SK-N-SH (cell line): ENCODE measurements around the gene THUMPD2.

Experiments used
- CTCF ChIP-seq: fragments of 200-600 bp; sonication (generic); IDR thresholded peaks from 2 replicates; pipeline ENCODE4 v1.6.1; 2017; ENCODE audit warnings: antibody characterized with exemption, mild to moderate bottlenecking, moderate library complexity
- EP300 ChIP-seq, 2 experiments: IDR thresholded peaks; 2 replicates each; pipeline versions ENCODE4 v1.4.0 to v1.6.1; 2012; ENCODE audit warnings: borderline replicate concordance in 1 of 2, low read depth in 1 of 2, low read length in 1 of 2
- MXI1 ChIP-seq: IDR thresholded peaks from 2 replicates; pipeline ENCODE4 v1.6.1; 2012; ENCODE audit warnings: mild to moderate bottlenecking, low read depth, low read length, improper control_type of control experiment
- SIN3A ChIP-seq: IDR thresholded peaks from 2 replicates; pipeline ENCODE4 v1.6.1; 2012; ENCODE audit warnings: low read depth, mild to moderate bottlenecking, low read length, moderate library complexity, borderline replicate concordance

GRCh38 chr2:39816428-39816827, 37.4 kb upstream of the THUMPD2 start:
- TF ChIP-seq MXI1 (no peak), EP300 (IDR thresholded peaks at IDR 0.05; ENCODE audit: borderline replicate concordance in 1 of 2, low read depth in 1 of 2, low read length in 1 of 2) (no peak), CTCF (no peak), SIN3A (no peak)
